HepG2 (cell line): ENCODE data around the gene HIRA. TPM values are rescaled to one million over a fixed set of nuclear protein-coding genes. Genes with fewer than 3 reads are reported as not detected.

Experiments used
- ATAC-seq: fragments of 200-7000 bp; cut with Tn5 transposase; 3 replicates; pipeline ENCODE4 v1.9.1; 2020; ENCODE audit warnings: mild to moderate bottlenecking, moderate library complexity
- BruUV-seq: library from RNA; stranded (reverse); fragments of 400-500 nt; replicated peaks from 2 replicates; lab custom pipeline; 2021; lab: Mats Ljungman, UMichigan
- CTCF ChIA-PET: fragments of 300-600 bp; formaldehyde crosslinking; extraction: SDS; loops from one replicate; lab custom pipeline; 2021; ENCODE audit warnings: low total read pairs, inconsistent platforms, low intra/inter-chr PET ratio; lab: Yijun Ruan, JAX
- POLR2A ChIA-PET: fragments of 350-600 bp; sonication (Branson Sonifier 250); formaldehyde crosslinking; loops from one replicate; lab custom pipeline; 2020; ENCODE audit warnings: antibody characterized with exemption, inconsistent platforms; lab: Yijun Ruan, JAX
- DNase-seq: peaks from one replicate; pipeline ENCODE4 v3.0.0-alpha.2; 2015; ENCODE audit warnings: low spot score
- FAIRE-seq: peaks from 3 replicates; lab custom pipeline; 2011; peaks lifted over from hg19 to GRCh38; lab: Jason Lieb, UNC
- H2AFZ ChIP-seq: one replicate; pipeline ENCODE4 v1.6.1; 2011; ENCODE audit warnings: low read length, inconsistent platforms
- H3K27ac ChIP-seq: fragments of 300-600 bp; 3 replicates; pipeline ENCODE4 v1.8.0; 2011; ENCODE audit warnings: mixed run types, mild to moderate bottlenecking, mixed read lengths, low read length, inconsistent platforms; ENCODE audit not compliant: insufficient read depth; ENCODE audit errors: extremely low read length
- H3K27me3 ChIP-seq, 2 experiments: fragments of 200-600 bp in 1 of 2; 2 replicates in 1 of 2; 3 replicates in 1 of 2; pipeline versions ENCODE4 v1.6.0 to v1.8.0; 2011; ENCODE audit warnings: low read length in 2 of 2, mild to moderate bottlenecking in 2 of 2, moderate library complexity in 2 of 2, inconsistent platforms in 1 of 2; ENCODE audit not compliant: insufficient read depth in 2 of 2, control insufficient read depth in 1 of 2
- H3K36me3 ChIP-seq, 2 experiments: fragments of 200-600 bp in 1 of 2; replicated peaks in 1 of 2; 2 replicates in 1 of 2; 3 replicates in 1 of 2; pipeline versions ENCODE4 v1.5.1 to v1.8.0; 2011; ENCODE audit warnings: low read length in 2 of 2, inconsistent platforms in 1 of 2; ENCODE audit not compliant: insufficient read depth in 2 of 2, control insufficient read depth in 1 of 2
- H3K4me1 ChIP-seq: 2 replicates; pipeline ENCODE4 v1.5.1; 2012; ENCODE audit warnings: low read length, inconsistent platforms; ENCODE audit not compliant: insufficient read depth
- H3K4me2 ChIP-seq: 2 replicates; pipeline ENCODE4 v1.6.0; 2011; ENCODE audit warnings: low read depth, low read length, inconsistent platforms
- H3K4me3 ChIP-seq, 3 experiments: fragments of 200-600 bp in 1 of 3; sonication (generic), shearing (Covaris generic) in 1 of 3; replicated peaks in 1 of 3; 2 replicates each; pipeline ENCODE4 v1.5.1; 2011 to 2016; ENCODE audit warnings: low read length in 3 of 3, inconsistent platforms in 2 of 3, low read depth in 2 of 3, mild to moderate bottlenecking in 2 of 3, control low read depth in 1 of 3, mixed read lengths in 1 of 3; ENCODE audit not compliant: insufficient read depth in 1 of 3
- H3K79me2 ChIP-seq: one replicate; pipeline ENCODE4 v1.6.1; 2011; ENCODE audit warnings: low read length, inconsistent platforms; ENCODE audit not compliant: insufficient read depth
- H3K9ac ChIP-seq: 2 replicates; pipeline ENCODE4 v1.6.0; 2011; ENCODE audit warnings: mild to moderate bottlenecking, low read depth, low read length, inconsistent platforms; ENCODE audit not compliant: insufficient read depth
- H3K9me3 ChIP-seq: 2 replicates; pipeline ENCODE4 v1.5.1; 2012; ENCODE audit warnings: mild to moderate bottlenecking, low read length
- H4K20me1 ChIP-seq: 2 replicates; pipeline ENCODE4 v1.6.0; 2011; ENCODE audit warnings: inconsistent platforms, mild to moderate bottlenecking, low read length, moderate library complexity; ENCODE audit not compliant: insufficient read depth
- BCL6 ChIP-seq: IDR thresholded peaks from 2 replicates; pipeline ENCODE4 v1.6.1; 2016; ENCODE audit warnings: missing genetic modification reagents, missing compliant biosample characterization
- CHD4 ChIP-seq: fragments of 200-600 bp; sonication (generic); IDR thresholded peaks from 2 replicates; pipeline ENCODE4 v1.7.0; 2017; ENCODE audit warnings: mild to moderate bottlenecking, low read length, borderline replicate concordance
- ELK4 ChIP-seq: sonication (generic); formaldehyde crosslinking; IDR thresholded peaks from 2 replicates; pipeline ENCODE4 v1.9.0; 2021; ENCODE audit warnings: missing genetic modification reagents, borderline replicate concordance
- ETV6 ChIP-seq: sonication (generic); formaldehyde crosslinking; conservative IDR thresholded peaks from 2 replicates; pipeline ENCODE4 v1.4.0; 2020; ENCODE audit warnings: missing genetic modification reagents
- FUBP1 ChIP-seq: sonication (generic); formaldehyde crosslinking; IDR thresholded peaks from 2 replicates; pipeline ENCODE4 v1.5.1; 2020; ENCODE audit warnings: missing genetic modification reagents, mild to moderate bottlenecking, borderline replicate concordance
- JARID2 ChIP-seq: sonication (generic); formaldehyde crosslinking; IDR thresholded peaks from 2 replicates; pipeline ENCODE4 v1.8.1; 2023; ENCODE audit warnings: missing genetic modification reagents, inconsistent platforms; ENCODE audit not compliant: insufficient replicate concordance
- NCOA2 ChIP-seq: sonication (generic); formaldehyde crosslinking; IDR thresholded peaks from 2 replicates; pipeline ENCODE4 v1.8.0; 2022; ENCODE audit warnings: inconsistent platforms
- PAF1 ChIP-seq: IDR thresholded peaks from 2 replicates; pipeline ENCODE4 v1.6.1; 2016; ENCODE audit warnings: missing genetic modification reagents, missing compliant biosample characterization
- POLR2A ChIP-seq, 2 experiments: IDR thresholded peaks; 2 replicates each; pipeline ENCODE4 v1.6.1; 2011; ENCODE audit warnings: low read depth in 2 of 2, low read length in 2 of 2, mild to moderate bottlenecking in 1 of 2, moderate library complexity in 1 of 2; ENCODE audit not compliant: insufficient read depth in 1 of 2
- TGIF2 ChIP-seq: IDR thresholded peaks from 2 replicates; pipeline ENCODE4 v1.6.1; 2016; ENCODE audit warnings: control low read depth, missing compliant biosample characterization
- ZBTB33 ChIP-seq: sonication (generic); formaldehyde crosslinking; IDR thresholded peaks from 2 replicates; pipeline ENCODE4 v1.4.0; 2020; ENCODE audit warnings: missing genetic modification reagents
- ZNF275 ChIP-seq: sonication (generic); formaldehyde crosslinking; IDR thresholded peaks from 2 replicates; pipeline ENCODE4 v1.8.0; 2022; ENCODE audit warnings: missing genetic modification reagents, mild to moderate bottlenecking, inconsistent platforms, borderline replicate concordance
- ZNF333 ChIP-seq: sonication (generic); formaldehyde crosslinking; IDR thresholded peaks from 2 replicates; pipeline ENCODE4 v1.4.0; 2020; ENCODE audit warnings: mild to moderate bottlenecking, missing genetic modification reagents, borderline replicate concordance
- ZNF460 ChIP-seq: sonication (generic); formaldehyde crosslinking; IDR thresholded peaks from 2 replicates; pipeline ENCODE4 v1.5.1; 2020; ENCODE audit warnings: missing genetic modification reagents, mild to moderate bottlenecking, borderline replicate concordance
- ZNF556 ChIP-seq: sonication (generic); formaldehyde crosslinking; IDR thresholded peaks from 2 replicates; pipeline ENCODE4 v1.4.0; 2020; ENCODE audit warnings: mild to moderate bottlenecking, missing genetic modification reagents, borderline replicate concordance
- WGBS: methylation state at CpG from one replicate; pipeline ENCODE4 v1.1.6; 2017; ENCODE audit warnings: low lambda C conversion rate; 5-methylcytosine and 5-hydroxymethylcytosine counted together
- in situ Hi-C: cut with HindIII; loops from 2 replicates; pipeline ENCODE4 v1.10.0; 2017; ENCODE audit warnings: low pct_unique_long_range_greater_than_20kb; ENCODE audit not compliant: extremely low pct_ligation_motif_present
- intact Hi-C: fragments of 100-400 bp; cut with micrococcal nuclease; formaldehyde crosslinking; loops from one replicate; pipeline ENCODE4 v1.10.0; 2022; ENCODE audit not compliant: unreplicated experiment
- polyA plus RNA-seq, 8 experiments: library from polyadenylated mRNA; depleted of rRNA in 3 of 8; stranded (reverse) in 7 of 8; unstranded in 1 of 8; fragments of >200 nt; fragmentation: Illumina TruSeq in 4 of 8; extraction: Trizol in 4 of 8; gene quantifications; 2 replicates each; pipeline versions ENCODE4 v1.2.1 to v1.2.3, GENCODE V29; 2011 to 2016; ENCODE audit warnings: low read depth in 4 of 8, missing spikeins in 1 of 8, mixed read lengths in 1 of 8; ENCODE audit not compliant: insufficient read depth in 1 of 8
- total RNA-seq, 5 experiments: library from RNA; depleted of rRNA; stranded (reverse); fragments of >200 nt; fragmentation: Illumina TruSeq; extraction: Trizol; gene quantifications; 2 replicates each; pipeline ENCODE4 v1.2.3, GENCODE V29; 2016; ENCODE audit warnings: low read depth in 1 of 5

Gene HIRA
- total and polyA plus RNA-seq, 2 of the 13 experiments (the other 11 are each of a cell fraction or from before 2014, with no cell fraction given): 21.5 to 29.2 TPM

GRCh38 chr22:19405652-19406051 lies 25.9 kb downstream of the HIRA start (continued):
- TF ChIP-seq ZNF556 (no peak), JARID2 (CRISPR knock-in tag) (no peak), TGIF2 (no peak), ZNF333 (CRISPR knock-in tag) (no peak)

- Histone ChIP-seq H3K27ac (no peak overlapping the region), H3K79me2 (peaks cover 3% of the 10 kb centered on the region), H3K4me3 (no peak overlapping the region), H3K4me2 (no peak overlapping the region), H4K20me1 (no peaks in the 10 kb centered on the region), H3K9me3 (no peaks in the 10 kb centered on the region), H3K36me3 (peaks cover 31 to 75% of the 10 kb centered on the region in 2 experiments; a peak in 4 of 5 replicates), H2AFZ (no peak overlapping the region), H3K27me3 (no peaks in the 10 kb centered on the region), H3K4me1 (peaks cover 11% of the 10 kb centered on the region), H3K9ac (no peak overlapping the region)
- intact Hi-C loops (no loop called here), in situ Hi-C loops (no loop called here)
- no peak for TF ChIP-seq NCOA2 (CRISPR knock-in tag)
- TF ChIP-seq ZNF275 (CRISPR knock-in tag): no peak
- no peak for TF ChIP-seq POLR2A (IDR thresholded peaks at IDR 0.05; ENCODE audit: insufficient read depth in 1 of 2, low read depth in 2 of 2, low read length in 2 of 2)
- TF ChIP-seq ELK4: no peak
- TF ChIP-seq BCL6 (CRISPR knock-in tag): 0 out of 2 replicates have a peak, but pooled peaks have one; percentile 11
- no peak for TF ChIP-seq ETV6 (CRISPR knock-in tag)
- no peak for TF ChIP-seq FUBP1
- TF ChIP-seq ZBTB33 (CRISPR knock-in tag): peak; percentile 44; the same call in 1 of the 2 replicates
- no peak for TF ChIP-seq CHD4
- TF ChIP-seq ZNF460 (CRISPR knock-in tag): no peak
- TF ChIP-seq PAF1 (CRISPR knock-in tag): no peak
- no TSS peak for BruUV-seq
- CTCF ChIA-PET: no interaction called here
- FAIRE-seq: no peak
- WGBS: 79% methylated on average over 4 of the region's 4 CpGs
- DNase-seq: peak; percentile 20
- ATAC-seq: peak; percentile 37; the same call in 2 of the 3 replicates
- POLR2A ChIA-PET: no interaction called here
Measured at GRCh38 chr22:19405133-19405532, 26.4 kb downstream of the HIRA start.
